Colon (tissue), 2 donors: Measurements from ENCODE around the gene AXIN1.
"Not testable (repeated sequence)": the region's sequence is repeated elsewhere in the genome, so short reads cannot be mapped to it uniquely, and the experiment has no call there.

Experiments used
- FAIRE-seq: peaks from 2 replicates; lab custom pipeline; 2012; peaks lifted over from hg19 to GRCh38; lab: Jason Lieb, UNC
- donor health status: control.
- donor health status: control.

The AXIN1 gene, protein sequence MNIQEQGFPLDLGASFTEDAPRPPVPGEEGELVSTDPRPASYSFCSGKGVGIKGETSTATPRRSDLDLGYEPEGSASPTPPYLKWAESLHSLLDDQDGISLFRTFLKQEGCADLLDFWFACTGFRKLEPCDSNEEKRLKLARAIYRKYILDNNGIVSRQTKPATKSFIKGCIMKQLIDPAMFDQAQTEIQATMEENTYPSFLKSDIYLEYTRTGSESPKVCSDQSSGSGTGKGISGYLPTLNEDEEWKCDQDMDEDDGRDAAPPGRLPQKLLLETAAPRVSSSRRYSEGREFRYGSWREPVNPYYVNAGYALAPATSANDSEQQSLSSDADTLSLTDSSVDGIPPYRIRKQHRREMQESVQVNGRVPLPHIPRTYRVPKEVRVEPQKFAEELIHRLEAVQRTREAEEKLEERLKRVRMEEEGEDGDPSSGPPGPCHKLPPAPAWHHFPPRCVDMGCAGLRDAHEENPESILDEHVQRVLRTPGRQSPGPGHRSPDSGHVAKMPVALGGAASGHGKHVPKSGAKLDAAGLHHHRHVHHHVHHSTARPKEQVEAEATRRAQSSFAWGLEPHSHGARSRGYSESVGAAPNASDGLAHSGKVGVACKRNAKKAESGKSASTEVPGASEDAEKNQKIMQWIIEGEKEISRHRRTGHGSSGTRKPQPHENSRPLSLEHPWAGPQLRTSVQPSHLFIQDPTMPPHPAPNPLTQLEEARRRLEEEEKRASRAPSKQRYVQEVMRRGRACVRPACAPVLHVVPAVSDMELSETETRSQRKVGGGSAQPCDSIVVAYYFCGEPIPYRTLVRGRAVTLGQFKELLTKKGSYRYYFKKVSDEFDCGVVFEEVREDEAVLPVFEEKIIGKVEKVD

DNA sequence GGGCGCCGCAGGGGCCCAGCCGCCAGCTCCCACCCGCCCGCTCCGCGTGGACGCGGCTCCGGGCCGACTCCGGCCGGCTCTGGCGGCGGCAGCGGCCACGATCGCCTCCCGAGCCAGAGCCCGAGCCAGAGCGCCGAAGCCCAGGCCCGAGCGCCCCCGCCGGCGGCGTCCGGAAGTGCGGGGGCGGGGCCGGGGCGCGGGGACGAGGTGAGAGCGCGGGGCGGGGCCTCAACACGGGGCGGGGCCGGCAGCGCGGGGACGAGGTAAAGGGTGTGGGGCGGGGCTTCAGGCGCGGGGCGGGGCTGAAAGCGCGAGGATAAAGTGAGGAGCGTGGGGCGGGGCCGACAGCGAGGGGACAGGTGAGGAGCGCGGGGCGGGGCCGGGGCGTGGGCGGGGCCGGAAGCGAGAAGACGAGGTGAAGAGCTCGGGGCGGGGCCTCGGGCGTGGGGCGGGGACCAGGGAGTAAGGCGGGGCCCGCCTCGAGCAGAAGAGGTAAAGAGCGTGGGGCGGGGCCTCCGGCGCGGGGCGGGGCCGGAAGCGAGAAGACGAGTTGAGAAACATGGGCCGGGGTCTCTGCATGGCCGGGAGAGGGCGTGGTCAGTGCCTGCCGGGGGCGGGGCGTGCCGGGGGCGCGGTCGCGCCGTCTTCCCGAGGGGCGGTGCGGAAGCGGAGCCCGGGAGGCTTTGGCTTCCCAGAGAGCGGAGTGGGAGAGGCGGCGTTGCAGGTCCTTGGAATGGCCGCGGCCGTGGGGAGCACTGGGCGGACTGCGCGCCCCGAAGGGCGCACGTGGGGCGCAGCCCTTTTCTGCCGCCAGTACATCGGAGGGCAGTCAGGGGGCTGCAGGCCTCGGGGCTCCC, at the start of gene AXIN1:
Gene AXIN1, minus strand, starts transcription at position 177 of the 857 bp plus-strand sequence. CDS start 5,698 bp downstream, outside the sequence.
- FAIRE-seq, result no peak

DNA sequence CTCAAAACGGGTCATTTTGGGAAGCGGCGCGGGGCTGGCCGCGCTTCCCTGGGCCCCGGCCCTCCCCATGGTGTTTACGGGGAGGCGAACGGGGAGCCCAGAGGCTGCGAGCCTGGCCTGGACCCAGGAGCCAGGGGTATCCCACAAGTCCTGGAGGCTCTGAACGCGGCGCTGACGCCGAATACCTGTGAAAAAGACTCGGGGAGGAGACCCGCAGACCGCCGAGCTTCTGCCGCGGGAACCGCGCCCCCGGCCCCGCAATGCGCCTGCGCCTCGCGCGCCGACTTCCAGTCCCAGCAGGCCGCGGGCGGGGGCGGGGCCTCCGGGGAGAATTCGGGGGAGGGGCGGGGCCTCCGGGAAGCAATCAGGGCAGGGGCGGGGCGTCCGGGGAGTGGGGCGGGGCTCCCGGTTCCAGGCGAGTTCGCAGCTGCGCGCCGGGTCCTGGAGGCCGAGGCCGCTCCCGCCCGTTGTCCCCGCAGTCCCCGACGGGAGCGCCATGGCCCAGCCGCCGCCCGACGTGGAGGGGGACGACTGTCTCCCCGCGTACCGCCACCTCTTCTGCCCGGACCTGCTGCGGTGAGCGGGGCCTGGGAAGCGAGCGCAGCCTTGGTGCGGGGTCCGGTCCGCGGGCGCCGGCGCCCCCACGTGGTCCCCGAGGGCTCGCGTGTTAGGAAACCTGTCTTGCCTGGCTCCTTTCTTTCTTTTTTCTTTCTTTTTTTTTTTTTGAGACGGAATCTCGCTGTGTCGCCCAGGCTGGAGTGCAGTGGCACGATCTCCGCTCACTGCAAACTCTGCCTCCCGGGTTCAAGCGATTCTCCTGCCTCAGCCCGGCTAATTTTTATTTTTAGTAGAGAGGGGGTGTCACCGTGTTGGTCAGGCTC, 49.2 kb upstream of the AXIN1 start, which contains the start of gene DECR2:
Gene DECR2, plus strand, starts transcription at position 418 of the 881 bp plus-strand sequence. Its CDS starts 79 bp downstream, at position 497.
- FAIRE-seq, result no peak

DNA sequence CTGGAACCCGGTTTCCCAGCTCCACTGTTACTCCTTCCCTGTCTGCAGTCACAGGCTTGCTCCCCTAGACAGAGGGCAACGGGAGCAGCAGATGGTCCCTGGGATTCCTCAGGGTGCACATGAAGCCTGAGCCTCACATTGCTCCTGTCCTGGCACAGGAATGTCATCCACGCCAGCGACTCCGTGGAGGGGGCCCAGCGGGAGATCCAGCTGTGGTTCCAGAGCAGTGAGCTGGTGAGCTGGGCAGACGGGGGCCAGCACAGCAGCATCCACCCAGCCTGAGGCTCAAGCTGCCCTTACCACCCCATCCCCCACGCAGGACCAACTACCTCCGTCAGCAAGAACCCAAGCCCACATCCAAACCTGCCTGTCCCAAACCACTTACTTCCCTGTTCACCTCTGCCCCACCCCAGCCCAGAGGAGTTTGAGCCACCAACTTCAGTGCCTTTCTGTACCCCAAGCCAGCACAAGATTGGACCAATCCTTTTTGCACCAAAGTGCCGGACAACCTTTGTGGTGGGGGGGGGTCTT, 47.6 kb upstream of the AXIN1 start:
- FAIRE-seq, result no peak

DNA sequence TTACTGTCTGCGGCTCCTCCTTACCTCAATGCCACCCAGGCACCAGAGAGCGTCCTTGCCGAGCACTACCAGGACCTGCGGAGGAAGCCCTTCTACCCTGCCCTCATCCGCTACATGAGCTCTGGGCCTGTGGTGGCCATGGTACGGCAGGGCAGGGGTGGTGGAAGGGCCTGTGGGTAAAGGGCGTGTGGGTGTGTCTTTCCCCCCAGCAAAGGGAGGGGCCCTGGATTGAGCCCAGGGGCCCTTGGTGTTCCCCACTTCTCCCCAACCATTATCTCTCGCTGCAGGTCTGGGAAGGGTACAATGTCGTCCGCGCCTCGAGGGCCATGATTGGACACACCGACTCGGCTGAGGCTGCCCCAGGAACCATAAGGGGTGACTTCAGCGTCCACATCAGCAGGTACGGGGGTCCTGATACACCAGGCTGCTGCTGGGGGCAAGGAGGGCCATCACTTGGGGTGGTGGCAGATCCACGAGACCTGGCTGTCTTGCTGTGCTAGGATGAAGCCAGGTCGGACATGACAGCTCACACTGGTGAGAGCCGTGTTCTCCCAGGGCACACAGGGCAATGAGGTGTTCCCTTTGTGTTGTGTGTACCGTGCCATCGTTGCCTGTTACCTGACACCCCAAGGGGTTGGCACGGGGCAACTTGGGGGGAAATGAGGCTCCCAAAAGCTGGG, 47.0 kb upstream of the AXIN1 start:
- no peak for FAIRE-seq

DNA sequence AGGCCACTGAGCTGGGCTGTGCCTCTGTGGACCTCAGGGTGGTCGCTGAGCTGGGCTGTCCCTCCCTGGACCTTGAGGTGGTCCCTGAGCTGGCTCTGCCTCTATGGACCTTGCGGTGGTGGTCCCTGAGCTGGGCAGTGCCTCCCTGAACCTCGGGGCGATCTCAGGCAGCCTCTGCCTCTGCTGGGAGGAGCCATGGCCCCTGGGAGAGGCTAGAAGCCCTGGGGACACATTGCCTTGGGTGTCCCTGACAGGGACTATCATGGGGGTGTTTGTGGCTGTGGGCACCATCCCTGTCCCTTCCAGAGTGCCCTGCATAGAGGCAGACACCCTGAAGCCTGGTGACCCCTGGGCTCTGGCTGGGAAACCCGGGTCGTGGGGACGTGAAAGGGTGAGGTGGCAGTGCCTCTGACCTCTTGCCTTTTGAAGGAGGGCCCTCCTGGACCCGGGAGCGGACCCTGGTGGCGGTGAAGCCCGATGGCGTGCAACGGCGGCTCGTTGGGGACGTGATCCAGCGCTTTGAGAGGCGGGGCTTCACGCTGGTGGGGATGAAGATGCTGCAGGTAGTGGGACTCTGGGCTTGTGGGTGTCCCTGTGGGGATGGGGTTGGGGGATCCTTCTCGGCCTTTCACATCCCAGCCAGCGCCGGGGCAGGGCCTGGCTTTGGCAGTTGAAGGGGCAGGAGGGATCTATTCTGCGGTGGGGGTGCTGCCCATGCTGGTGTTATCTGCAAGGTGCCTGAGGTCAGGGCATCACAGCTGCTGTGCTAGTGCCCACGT, 46.2 kb upstream of the AXIN1 start:
- no peak for FAIRE-seq

DNA sequence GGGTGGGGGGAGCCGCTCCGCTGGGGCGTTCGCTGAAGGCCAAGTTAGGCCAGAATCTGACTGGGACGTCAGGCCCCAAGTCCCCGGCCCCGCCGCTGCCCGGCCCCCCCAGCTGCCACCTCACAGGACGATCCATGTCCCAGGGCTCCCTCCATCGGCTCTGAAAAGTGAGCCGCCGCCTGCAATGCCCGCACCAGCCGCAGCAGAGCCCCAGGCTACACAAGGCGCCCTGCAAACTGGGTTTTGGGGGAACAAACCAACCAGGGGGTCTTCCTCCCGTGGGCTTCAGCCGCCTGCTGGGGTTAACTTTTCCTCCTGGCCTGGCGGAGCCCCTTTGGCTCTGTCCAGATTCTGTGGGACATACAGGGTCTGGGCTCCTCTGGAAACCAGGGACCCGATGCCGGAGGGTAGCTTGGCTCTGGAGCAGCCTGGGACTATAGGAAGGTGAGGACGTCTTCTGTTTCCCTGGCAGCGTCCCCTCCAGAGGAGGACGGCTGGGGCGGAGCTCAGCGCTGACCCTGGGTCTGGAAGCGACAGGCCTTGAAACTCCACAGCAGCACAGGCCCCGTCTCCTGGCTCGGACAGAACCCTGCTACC, 45.3 kb upstream of the AXIN1 start:
- no peak for FAIRE-seq

DNA sequence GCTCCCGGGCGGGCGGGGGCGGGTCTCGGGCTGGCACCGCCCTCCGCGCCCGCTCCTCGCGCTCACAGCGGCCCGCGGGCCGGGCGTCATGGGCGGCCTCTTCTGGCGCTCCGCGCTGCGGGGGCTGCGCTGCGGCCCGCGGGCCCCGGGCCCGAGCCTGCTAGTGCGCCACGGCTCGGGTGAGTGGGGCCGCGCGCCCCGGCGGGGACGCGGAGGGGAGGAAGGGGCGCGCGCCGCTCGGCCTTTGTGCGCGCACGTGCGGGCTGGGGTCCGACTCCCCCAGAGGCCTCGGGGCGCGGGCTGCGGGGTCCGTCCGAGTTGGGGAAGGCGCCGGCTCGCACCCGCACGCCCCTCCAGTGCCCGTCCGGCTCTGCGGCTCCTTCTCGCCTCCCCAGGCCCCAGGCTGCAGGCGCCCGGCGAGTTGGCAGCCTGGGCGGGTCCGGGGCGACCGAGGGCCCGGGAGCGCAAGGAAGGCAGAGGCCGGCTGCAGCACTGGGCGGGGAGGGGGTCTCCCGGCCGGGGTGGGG, 44.7 kb upstream of the AXIN1 start, which contains the start of gene NME4:
Gene NME4, plus strand, starts transcription at position 65 of the 527 bp plus-strand sequence. Its CDS starts 24 bp downstream, at position 89.
- FAIRE-seq, result no peak

DNA sequence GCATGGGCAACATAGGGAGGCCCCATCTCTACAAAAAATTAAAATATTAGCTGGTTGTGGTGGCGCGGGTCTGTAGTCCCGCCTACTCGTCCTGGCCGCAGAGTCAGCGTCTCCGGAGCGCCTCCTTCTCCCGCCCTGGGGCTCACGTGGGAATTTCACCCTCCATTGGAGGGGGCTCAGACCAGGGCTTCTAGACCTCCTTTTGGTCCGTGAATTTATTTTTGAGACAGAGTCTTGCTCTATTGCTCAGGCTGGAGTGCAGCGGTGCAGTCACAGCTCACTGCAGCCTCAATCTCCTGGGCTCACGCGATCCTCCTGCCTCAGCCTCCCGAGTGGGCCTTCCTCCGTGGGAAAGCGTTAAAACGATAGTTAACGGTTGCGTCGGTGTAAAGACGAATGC, 44.1 kb upstream of the AXIN1 start:
- no peak for FAIRE-seq

DNA sequence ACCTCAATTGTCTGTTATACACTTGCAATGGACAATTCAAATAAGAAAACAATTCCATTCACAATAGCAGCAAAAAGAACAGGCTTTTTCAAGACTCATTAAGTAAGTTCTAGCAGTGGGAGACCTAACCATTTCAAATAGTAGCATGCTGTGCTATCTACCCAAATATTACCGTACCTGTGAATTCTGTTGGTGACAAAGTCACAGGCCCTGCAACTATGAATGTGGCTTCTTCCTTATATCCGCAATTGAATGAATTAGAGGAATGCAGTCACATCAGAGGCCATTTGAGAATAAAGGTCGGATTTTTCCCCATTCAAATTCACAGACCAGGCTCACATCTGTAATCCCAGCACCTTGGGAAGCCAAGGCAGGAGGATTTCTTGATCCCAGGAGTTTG, 43.7 kb upstream of the AXIN1 start:
- no peak for FAIRE-seq

DNA sequence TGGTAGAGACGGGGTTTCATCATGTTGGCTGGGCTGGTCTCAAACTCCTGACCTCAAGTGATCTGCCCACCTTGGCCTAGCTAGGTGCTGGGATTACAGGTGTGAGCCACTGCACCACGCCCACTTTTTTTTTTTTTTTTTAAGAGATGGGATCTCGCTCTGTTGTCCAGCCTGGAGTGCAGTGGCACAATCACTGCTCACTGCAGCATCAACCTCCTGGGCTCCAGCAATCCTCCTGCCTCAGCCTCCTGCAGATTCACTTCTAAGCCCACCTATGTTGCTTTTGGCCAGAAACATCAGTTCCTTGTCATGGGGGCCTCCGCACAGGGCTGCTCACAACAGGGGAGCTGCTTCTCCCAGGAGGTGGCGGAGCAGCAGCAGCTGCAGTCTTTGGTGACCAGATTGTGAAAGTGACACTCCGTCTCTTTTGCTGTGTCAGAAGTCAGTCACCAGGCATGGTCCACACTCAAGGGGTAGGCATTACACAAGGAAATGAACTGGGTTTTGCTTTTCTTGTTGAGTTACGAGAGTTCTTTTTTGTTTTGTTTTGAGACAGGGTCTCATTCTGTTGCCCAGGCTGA, 40.0 kb upstream of the AXIN1 start:
- no peak for FAIRE-seq

DNA sequence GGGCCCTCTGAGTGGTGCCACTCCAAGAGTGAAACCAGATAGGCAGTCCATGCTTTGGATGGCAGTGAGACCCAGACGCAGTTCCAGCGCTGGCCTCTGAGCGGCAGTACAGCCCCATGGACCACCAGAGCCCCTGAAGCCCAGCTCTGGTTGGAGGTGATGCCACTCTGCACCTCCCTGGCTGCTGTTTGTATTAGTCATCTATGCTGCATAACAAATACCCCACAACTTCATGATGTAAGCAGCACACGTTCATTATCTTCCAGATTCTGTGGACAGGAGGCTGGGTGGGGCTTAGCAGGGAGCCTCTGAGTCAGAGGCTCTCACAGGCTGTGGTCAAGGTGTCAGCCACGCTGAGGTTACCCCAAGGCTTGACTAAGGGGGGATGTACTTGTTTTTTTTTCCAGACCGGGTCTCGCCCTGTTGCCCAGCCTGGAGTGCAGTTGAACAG, 39.4 kb upstream of the AXIN1 start:
- FAIRE-seq, result no peak

DNA sequence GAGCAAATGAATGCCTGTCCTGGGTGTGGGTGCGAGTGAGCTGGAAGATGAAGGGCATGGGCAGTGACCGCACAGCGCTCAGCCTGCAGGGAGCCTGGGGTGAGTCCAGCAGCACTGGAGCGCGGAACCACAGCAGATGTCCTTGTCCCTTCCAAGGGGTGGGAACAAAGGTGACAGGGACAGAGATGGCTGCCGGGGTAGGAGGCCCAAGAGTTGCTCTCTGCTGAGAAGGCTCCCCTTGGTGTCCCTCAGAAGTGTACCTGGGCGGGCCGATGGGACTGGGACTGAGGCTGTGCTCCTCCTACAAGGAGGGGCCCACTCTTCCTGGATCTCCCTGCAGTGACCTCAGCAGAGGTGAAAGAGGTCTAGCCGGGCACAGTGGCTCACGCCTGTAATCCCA, 36.8 kb upstream of the AXIN1 start:
- FAIRE-seq, result no peak

DNA sequence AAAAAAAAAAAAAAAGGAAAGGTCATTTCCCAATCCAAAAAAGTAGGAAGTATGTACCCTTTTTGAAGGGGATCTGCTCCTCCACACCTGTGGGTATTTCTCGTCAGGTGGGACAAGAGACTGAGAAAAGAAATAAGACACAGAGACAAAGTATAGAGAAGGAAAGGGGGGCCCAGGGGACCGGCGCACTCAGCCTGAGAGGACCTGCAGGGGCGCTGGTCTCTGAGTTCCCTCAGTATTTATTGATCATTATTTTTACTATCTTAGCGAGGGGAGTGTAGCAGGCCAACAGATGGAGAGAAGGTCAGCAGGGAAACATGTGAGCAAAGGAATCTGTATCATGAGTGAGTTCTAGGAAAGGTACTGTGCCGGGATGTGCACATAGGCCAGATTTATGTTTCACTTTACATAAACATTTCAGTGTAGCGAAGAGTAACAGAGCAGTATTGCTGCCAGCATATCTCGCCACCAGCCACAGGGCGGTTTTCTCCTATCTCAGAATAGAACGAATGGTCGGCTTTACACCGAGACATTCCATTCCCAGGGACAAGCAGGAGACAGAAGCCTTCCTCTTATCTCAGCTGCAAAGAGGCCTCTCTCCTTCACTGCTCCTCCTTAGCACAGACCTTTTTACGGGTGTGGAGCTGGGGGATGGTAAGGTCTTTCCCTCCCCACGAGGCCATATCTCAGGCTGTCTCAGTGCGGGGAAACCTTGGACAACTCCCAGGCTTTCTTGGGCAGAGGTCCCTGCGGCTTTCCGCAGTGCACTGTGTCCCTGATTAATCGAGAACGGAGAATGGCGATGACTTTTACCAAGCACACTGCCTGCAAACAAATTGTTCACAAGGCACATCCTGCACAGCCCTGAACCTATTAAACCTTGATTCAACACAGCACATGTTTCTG, 35.5 kb upstream of the AXIN1 start:
- FAIRE-seq, result not testable (repeated sequence)

DNA sequence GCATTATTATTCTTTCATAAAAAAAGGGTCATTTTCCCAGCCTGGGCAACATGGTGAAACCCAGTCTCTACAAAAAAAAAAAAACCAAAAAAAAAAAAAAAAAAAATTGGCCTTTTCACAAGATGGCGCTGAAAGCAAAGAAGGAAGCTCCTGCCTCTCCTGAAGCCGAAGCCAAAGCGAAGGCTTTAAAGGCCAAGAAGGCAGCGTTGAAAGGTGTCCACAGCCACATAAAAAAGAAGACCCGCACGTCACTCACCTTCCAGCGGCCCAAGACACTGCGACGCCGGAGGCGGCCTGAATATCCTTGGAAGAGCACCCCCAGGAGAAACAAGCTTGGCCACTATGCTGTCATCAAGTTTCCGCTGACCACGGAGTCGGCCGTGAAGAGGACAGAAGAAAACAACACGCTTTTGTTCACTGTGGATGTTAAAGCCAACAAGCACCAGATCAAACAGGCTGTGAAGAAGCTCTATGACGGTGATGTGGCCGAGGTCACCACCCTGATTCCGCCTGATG, 34.2 kb upstream of the AXIN1 start:
- FAIRE-seq, result no peak

DNA sequence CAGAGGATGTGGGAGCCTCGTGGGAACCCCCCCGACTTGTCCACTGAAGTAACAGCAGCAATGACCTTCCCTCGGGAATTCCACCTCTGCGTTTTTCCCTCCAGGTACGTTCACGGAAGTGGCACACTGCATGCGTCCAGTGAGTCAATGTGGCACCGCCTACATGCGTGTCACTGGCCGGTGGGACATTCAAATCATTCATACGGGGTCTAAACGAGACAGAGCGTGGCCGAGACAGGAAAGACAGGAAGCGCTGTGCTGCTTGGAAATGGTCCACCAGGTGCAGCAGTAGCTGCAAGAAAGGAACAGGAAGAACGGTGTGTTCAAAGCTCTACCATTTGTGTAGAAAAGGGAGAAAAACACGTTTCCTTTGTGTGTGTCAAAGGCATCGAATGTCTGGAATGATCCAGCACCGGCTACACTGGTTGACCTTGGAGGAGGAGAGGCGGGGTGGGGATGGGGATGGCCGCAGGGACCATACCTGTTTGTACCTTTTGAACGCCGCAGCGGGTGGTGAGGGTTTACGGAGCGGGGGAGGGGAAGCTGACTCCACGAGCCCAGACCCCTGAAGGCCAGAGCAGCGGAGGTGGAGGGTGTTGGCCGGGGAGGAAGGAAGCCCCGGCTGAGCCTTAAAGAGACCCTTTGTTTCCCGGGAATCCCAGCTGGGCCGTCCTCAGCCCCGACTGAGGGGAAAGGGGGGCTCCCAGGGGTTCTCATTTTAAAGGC, 31.0 kb upstream of the AXIN1 start:
- no peak for FAIRE-seq
